ENCODE data around the gene MTARC1.
A peak's percentile ranks its signal among the peaks of the same experiment; 100 is the strongest.

Gene MTARC1

DNA sequence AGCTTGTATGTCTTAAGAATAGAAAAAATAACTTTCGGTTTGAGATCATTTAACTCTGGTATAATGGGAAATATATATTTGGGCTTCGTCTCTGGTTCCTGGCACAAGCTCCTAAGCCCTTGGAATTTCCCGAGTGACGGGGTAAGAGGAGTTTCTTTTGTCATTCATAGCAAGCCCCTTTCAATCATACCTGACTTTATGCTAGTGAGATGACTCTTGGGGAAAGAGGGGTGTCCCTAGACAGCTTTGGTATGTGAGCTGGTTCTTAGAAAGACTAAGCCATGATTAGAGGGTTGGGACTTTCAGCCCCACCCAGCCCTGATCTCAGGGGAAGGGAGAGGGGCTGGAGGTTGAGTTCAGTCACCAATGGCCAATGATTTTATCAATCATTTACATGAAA is 13.9 kb upstream of the MTARC1 start:
- no peak for DNase-seq

DNA sequence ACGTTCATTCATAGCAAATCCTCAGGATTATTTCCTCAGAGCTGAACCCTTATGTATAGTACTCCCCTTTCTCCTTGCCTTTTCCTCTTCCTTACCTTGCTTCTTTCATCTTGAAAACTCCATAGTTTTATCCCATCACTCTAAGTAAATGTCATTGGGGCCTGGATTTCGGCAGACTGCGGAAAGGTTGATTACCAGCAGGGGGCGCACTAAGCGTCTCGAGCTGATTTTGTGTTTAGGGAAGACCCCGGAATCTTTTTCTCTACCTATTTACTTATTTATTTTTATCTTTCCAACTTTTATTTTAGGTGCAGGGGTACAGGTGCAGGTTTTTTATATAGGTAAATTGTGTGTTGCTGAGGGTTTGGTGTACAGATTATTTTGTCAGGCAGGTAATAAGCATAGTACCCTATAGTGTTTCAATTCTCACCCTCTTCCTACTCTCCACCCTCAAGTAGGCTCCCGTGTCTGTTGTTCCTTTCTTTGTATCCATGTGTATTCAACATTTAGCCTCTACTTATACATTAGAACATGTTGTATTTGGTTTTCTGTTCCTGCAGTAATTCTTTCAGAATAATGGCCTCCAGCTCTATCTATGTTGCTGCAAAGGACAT is 11.4 kb upstream of the MTARC1 start:
- DNase-seq: no peak

DNA sequence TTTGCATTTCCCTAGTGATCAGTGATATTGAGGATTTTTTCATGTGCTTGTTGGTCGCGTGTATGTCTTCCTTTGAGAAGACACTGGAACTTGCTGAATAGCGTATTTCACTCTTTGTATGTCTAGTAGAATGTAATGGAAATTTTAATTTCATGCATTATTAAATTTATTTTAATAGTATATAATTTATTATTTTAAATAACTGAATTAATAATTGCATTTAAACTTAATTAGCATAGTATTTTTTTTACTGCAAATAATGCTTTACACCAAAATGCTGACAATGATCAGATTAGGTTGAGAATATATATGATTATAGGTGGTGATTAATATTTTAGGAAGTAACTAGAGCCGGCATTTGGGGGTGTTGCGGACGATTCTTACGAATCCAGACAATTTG is 10.5 kb upstream of the MTARC1 start:
- DNase-seq: no peak

- DNase-seq: peak; percentile 84
Observed at GRCh38 chr1:220776720-220777326, 9.9 kb upstream of the MTARC1 start.

DNA sequence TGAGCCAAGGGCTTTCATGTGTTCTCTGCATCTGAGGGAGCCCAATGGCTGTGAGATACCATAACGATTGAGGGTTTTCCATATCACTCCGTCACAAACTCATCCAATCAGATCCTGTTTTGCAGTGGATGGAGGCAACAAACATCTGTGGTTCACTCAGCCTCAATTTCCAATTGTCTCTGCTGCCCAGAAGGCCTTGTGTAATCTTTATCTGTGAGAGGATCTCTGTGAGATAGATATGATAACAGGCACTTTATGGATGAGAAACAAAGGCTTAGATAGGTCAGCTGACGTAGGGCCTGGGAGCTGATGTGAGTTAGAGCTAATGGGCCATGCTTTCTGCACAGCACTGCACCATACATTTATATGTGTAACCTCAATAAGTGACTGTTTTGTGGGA is 3.3 kb upstream of the MTARC1 start:
- no peak for DNase-seq

DNA sequence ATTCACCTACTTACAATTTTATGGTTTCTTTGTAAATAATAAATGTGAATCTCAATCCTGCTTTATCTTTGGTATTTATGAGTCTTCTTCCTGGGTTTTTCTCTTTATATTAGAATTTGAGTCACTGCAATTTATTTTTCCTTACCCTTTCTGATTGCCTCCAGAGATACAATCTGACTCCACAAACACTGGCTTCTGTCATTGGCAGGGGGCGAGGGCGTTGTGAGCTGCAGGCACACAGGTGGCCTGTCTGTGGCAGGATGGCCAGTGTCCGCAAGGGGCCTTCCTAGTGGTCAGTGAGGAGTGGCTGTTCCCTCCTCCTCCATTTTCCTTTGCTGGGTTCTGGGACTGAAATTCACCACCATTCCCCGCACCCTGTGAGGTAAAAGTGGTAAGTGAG is 2.0 kb upstream of the MTARC1 start:
- no peak for DNase-seq

GRCh38 chr1:220785166-220786056 is 1.3 kb upstream of the MTARC1 start:
- no peak for DNase-seq

GRCh38 chr1:220786057-220786336 is 716 bp upstream of the MTARC1 start:
- no peak for DNase-seq

DNA sequence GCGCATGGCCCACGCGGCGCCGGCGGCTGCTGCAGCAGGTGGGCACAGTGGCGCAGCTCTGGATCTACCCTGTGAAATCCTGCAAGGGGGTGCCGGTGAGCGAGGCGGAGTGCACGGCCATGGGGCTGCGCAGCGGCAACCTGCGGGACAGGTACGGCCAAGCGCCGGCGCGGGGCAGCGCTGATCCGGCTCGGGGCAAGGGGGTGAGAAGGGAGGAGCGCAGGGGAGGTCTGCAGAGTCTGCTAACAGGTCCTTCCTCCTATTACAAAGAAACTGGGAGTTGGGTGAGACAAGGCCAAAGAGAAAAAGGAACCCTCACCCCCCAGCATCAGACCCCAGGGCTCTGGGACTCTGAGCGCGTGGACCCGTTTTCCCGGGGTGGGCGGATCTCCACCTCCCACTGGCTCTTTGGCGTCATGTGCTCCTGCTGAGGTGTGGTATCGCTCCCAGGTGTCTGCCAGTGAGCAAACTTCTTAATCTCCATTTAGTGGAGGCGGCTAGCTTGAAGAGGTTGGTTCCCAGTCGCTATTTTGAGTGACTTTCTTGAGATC is 431 bp downstream of the MTARC1 start:
- no peak for DNase-seq

DNA sequence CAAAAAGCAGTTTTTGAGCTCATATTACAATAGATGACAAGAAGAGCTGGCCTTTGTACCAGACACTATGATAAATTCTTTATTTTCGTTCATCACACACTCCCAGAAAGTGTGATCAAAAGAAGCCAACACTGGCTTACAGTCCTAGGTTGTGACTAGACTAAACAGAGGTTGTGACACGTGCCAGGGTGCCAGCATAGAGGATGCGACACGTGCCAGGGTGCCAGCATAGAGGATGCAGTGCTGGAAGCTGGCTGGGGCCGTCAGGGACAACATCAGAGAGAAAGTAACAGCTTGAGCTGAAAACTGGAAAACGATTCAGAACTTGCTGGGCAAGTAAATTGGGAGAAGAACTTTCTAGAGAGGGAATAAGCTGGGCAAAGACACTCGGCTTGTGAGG is 2.2 kb downstream of the MTARC1 start:
- DNase-seq: no peak

- DNase-seq: no peak
Observed at GRCh38 chr1:220789532-220790147, 2.9 kb downstream of the MTARC1 start.

DNA sequence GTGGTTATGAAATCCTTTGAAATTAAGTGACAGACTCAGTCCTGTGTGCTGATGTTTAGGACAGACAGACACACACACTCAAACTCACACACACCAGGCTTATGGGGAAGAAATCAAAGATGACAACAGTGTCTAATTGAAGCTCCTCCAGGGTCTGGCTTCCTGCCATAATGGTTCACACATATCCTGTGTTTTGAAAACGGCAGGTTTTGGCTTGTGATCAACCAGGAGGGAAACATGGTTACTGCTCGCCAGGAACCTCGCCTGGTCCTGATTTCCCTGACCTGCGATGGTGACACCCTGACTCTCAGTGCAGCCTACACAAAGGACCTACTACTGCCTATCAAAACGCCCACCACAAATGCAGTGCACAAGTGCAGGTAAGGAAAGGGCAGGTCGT is 4.6 kb downstream of the MTARC1 start:
- DNase-seq: no peak

DNA sequence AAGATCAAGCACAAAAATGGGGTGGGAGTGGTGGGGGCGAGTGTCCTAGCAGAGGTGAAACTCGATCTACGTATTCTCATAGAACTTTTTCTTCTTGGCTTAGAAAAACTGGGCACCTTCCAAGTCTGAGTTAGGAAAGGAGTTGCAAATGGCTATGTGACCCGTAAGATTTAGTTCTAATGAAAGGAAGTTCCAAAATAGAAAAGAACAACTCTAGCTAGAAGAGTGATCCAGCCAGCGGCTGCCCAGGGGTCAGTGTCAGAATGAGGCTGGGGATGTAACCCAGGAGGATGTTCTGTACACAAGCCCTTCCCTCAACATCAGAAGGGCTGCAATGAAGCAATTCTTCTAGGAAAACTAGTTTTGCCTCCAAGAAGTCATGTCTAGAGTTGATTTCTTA is 5.2 kb downstream of the MTARC1 start:
- no peak for DNase-seq

DNA sequence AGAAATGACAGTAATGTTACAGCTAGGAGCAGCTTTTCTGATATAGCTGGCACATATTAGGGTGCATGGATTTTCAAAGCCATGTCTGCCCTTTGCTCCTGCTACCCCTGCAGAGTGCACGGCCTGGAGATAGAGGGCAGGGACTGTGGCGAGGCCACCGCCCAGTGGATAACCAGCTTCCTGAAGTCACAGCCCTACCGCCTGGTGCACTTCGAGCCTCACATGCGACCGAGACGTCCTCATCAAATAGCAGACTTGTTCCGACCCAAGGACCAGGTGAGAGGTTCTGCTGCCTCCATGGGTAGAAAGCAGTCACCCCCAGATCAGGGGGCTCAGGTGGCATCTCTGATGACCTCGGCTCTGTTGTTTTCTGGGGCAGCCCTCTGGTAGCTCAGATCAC is 9.8 kb downstream of the MTARC1 start:
- DNase-seq: no peak

DNA sequence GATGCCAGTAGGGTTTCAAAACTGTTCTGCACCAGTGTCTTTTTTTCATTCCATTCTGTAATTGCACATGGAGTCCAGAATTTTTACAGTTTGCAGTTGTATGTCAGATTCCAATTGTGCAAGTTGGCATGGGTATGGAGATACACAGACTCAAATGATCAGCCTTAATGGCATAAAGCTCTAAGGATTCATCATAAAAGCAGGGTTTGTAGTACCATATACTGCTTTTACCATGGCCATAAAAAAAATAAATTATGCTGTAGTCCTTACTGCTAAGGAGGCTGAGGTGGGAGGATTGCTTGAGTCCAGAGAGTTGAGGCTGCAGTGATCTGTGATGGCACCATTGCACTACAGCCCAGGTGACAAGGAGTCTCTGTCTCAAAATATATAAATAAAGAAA is 10.3 kb downstream of the MTARC1 start:
- no peak for DNase-seq

GRCh38 chr1:220797553-220797952 is 10.8 kb downstream of the MTARC1 start:
- no peak for DNase-seq

GRCh38 chr1:220798338-220798737 is 11.6 kb downstream of the MTARC1 start:
- no peak for DNase-seq

GRCh38 chr1:220800262-220800661 is 13.5 kb downstream of the MTARC1 start:
- no peak for DNase-seq

- no peak for DNase-seq
Observed at GRCh38 chr1:220803401-220804201, 16.9 kb downstream of the MTARC1 start.

DNA sequence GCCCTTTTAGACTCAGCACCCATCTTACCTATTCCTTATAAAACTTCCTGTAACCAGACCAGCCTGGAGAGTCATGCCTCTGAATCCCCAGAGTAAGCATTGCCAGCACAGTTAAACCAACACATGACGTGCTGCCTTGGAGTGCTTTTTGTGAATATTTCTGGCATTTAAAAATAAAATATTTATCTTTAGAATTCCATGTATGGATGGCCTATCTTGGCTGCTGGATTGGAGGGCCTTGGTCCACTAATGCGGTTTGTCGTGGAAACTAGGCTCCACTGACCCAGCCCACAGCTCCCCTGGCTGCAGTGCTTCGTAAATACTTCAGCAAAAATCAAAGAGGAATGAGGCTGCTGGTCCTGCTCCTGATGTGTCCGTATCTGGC is 17.5 kb downstream of the MTARC1 start:
- no peak for DNase-seq

- no peak for DNase-seq
Observed at GRCh38 chr1:220806408-220806807, 19.7 kb downstream of the MTARC1 start.

- no peak for DNase-seq
Observed at GRCh38 chr1:220807726-220808125, 21.0 kb downstream of the MTARC1 start.

All from femur (tissue), 1 donor.